Measurements from ENCODE around the gene XRRA1.
"Not testable (repeated sequence)": the region's sequence is repeated elsewhere in the genome, so short reads cannot be mapped to it uniquely, and the experiment has no call there.

The XRRA1 gene, protein sequence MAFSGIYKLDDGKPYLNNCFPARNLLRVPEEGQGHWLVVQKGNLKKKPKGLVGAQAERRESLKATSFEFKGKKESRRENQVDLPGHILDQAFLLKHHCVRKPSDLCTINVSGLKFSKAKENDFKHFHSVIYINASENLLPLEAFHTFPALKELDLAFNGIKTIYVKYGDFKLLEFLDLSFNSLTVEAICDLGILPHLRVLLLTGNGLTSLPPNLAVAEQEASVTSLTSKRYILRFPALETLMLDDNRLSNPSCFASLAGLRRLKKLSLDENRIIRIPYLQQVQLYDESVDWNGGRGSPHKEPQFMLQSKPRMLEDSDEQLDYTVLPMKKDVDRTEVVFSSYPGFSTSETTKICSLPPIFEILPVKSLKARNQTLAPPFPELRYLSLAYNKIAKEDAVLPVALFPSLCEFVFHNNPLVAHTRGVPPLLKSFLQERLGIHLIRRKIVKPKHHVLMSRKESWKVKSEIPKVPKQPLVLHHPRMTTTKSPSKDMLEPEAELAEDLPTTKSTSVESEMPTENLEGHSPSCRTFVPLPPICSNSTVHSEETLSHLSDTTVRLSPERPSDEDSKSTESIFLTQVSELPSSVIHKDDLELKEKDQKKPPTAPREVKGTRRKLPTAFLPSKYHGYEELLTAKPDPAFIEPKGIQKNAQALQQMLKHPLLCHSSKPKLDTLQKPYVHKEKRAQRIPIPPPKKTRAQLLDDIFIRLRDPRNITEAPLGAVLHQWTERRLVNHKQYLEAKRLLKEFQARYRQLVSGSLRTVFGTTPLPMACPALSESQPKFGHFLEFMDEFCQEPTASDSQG
- total RNA-seq: 3.3 to 16.8 (median 9.7) reads per million in 18 experiments

DNA sequence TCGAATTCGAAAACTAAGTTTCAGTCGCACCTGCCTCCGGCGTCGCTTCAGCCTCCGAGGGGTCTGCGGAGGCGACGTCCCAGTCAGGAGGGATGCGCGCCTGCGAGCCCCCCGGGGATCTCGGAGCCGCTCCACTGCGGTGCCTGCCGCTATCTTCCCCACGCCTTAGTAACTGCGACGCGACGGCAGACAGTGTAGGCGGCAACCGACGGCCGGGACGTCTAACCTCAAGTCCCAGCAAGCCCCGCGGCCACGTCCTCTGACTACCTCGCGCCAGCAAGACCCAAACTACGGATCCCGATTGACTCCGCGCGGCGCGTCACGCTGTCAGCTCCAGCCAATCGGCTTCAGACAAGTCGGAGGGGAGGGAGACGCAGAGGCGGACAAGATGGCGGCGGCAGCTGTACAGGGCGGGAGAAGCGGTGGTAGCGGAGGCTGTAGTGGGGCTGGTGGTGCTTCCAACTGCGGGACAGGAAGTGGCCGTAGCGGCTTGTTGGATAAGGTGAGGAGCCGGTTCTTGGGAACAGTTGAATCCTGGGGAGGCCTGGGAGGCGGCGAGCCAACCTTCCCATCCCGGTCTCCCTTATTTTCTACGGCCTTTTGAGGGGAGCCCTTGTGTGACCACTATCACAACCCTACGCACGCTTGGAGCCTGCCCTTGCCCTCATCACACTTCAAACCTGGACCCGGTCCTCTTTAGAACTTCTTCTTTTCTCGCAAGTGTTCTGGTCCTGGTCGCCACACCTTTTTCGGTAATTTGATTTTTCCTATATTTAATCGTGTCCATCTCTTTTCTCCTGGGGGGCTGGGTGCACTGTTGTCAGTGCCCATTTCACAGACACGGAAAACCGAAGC, at the start of gene XRRA1, which contains the start of gene SPCS2:
TSS of gene XRRA1 (minus strand) at position 194 of the 855 bp plus-strand sequence. CDS start 8,213 bp downstream, outside the sequence.
TSS of gene SPCS2 (plus strand) at position 369 of the 855 bp plus-strand sequence. CDS start at position 389, 20 bp downstream.
- DNase-seq: peak; percentile 99 to 100

DNA sequence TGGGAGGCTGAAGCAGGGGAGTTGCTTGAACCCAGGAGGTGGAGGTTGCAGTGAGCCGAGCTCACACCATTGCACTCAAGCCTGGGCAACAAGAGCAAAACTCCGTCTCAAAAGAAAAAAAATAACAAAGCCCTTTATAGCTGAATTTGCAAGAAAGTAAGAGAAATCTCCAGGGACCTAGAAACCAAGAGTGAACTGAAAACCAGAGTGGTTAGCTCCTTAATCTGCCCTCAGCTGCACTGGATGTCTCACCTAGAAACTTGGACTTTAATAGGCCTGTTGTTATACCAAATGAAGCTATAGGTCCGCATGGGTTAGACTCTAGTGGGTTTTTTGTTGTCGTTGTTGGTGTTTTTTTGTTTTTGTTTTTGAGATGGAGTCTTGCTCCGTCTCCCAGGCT, 44.0 kb upstream of the XRRA1 start:
- DNase-seq: no peak

DNA sequence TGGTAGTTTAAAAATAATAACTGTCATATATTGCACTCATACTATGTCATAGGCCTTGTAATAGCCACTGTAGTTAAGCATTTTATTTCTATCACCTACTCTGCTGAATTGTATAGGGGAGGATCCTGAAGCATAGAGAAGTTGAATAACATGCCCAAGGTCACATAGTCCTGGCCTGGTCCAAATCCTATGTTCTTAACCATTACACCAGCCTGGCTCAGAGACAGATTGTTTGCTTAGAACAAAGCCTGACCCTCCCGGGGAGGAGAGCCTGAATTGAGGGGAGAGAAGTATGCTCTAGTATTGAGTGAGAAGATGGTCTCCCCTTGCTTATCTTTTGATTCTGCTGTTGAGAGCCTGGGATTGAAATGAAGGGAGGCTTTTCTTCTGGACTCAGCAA, 42.0 kb upstream of the XRRA1 start:
- peak in 1 of 2 donors; percentile 15 for DNase-seq

DNA sequence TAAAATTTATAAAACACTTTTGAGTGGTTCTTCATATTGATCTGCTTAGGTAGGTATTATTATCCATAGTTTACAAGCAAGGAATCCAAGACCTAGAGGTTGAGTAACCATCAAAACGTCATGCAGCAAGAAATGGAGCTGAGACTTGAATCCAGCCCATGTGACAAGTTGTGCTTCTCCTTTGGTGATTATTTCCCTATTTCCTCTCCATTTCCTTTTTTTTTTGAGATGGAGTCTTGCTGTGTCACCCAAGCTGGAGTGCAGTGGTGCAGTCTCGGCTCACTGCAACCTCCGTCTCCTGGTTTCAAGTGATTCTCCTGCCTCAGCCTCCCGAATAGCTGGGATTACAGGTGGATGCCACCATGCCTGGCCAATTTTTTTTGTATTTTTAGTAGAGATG, 41.3 kb upstream of the XRRA1 start:
- DNase-seq: peak; percentile 85 to 87

DNA sequence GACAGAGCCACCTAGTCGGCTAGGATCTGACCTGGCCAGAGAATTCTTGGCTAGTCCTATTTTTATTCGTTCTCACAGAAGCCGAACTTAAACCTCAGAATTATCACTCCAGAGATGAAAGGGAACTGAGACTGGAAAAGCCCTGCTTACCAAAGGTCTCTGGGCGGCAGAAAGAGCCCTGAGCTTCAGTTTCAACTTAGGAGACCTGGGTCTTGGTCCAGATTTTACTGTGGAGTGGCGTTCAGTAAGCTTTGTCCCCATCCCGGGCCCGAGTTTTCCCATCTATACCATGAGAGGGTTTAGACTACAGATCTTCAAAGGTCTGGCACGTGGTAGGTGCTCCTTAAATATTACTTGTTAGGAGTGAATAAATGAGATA, 40.4 kb upstream of the XRRA1 start:
- DNase-seq: peak in 1 of 2 donors; percentile 7

DNA sequence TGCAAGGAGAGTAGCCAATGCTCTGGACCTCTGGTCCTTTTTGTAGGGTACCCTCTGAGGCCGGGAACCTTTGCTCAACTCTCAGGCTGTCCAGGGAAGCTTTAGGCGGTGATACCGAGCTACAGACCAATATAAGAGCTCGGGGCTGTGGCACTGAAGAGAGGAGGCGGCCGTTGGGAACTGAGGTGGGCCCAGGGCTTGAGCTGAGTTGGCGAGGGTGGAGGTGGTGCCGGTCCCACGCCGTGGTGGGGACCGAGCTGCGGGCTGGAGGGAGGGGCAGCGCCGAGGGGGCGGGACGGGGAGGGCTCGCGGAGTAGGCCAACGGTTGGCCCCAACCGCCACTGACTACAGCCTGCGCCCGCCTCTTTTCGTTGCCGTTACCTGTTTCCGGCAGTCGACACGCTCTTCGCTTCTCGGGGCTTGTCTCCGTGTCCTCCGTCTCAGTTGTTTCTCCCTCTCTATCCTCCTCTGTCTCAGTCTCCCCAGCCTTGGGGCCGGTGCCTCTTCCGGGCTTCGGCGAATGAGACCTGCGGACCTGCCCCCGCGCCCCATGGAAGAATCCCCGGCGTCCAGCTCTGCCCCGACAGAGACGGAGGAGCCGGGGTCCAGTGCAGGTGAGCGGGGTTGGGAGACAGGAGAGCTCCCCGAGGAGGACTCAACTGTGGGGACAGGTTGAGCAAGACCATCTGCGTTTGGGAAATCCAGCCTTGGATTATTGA, 39.8 kb upstream of the XRRA1 start, which contains the start of gene NEU3:
TSS of gene NEU3 (plus strand) at position 393 of the 719 bp plus-strand sequence. CDS start at position 521, 128 bp downstream.
- DNase-seq: peak; percentile 72 to 77

DNA sequence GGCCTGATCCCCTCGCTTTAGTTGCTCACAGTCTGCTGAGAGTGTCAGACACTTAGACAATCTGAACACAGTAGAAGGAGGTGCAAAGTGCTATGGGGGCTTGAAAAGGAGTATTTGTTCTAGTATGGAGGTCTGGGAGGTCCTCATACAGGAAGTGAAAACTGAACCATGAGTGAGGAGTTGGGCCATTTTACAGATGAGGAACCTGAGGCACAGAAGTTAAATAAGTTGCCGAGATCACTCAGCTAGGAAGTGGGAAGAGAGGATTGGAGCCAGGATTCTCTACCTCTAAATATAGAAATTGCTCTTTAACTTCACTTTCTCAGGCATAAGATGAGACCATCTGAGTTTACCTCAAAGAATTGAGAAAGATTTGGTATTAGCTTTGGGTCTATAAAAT, 35.8 kb upstream of the XRRA1 start:
- DNase-seq: no peak

DNA sequence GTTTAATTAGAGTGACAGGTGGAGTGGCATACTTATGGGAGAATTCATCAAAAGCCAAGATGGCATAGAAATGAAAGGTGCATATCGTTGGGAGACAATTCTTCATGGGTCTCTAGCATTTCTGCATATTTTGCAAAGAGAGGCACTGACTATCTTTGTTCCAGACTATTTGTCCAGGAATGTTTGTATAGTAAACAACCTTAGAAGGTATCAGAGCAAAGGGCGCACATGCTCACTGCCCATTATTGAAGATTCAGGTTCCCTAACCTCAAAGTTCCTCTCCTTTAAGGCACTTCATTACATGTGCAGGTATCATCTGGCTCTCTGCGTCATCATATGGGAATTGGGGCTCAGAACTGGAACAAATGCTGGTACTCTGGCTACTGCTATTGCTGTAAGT, 35.2 kb upstream of the XRRA1 start:
- no peak for DNase-seq

DNA sequence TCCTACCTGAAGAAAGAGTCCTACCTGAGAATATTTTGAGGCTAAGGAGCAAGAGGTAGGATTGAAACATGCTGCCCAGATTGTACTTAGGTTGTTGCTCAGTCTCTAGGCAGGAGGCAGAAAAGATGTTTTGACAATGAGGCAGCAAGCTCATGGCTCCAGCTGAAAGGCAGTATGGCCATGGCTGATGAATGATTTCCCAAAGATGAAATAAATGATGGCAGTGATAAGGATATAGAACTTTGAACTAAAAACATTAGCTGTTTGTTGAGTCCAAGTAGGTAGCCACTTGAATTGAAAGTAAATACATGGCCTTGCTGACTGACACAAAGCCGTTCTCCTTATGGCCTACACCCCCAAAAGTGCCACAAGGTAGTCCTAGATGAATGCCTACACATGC, 33.0 kb upstream of the XRRA1 start:
- DNase-seq: no peak

DNA sequence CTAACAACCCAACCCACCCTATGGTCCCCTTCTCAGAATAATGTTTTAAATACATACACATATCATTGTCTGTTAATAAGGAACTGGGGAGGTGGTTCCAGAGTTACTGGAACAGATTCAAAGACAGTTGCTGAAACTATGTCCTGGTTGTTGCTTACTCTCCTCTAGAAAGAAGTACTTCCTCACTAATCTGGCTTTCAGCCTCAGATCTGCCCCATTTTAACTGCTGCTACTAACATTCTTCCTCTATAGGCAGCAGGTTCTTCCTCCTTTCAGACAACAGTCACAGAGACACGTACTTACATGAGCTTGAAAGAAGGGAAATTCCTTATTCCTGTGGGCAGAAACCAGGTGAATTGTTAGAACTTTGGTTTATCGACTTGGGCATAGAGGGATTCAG, 31.7 kb upstream of the XRRA1 start:
- DNase-seq: peak; percentile 29 to 69

DNA sequence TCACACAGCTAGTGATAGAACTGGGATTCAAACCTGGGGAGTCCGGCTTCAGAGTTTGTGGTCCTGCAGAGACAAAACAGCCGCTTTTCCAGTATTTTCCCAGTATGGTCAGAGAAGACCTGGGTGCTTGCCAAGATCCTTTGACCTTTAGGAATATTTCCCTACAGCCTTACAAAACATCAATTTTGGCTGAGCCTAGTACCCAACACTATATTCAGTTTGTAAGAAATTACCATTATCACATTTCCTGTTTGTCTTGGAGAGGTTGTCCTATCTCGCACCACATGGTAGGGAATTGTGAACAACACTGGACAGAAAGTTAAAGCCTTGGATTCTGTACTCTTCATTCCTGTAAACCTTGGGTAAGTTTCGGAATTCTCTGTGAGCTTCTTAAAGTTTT, 29.1 kb upstream of the XRRA1 start:
- no peak for DNase-seq

DNA sequence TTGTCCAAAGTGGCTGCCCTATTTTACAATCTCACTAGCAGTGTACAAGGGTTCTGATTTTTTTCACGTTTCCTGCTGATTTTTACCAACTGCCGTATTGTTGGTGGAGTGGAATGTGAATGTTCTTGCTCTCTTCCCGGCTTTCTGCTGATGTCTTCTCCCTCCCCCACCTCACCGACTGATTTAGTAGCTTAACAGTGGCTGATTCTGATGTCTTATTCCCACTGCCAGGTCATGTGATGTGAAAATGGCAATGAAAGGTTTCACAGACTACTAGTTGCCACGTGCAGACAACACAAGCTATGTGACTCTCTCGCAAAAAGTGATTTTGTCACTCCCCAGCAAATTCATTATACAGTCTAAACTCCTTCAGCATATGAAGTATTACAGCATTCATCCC, 22.5 kb upstream of the XRRA1 start:
- DNase-seq: no peak

DNA sequence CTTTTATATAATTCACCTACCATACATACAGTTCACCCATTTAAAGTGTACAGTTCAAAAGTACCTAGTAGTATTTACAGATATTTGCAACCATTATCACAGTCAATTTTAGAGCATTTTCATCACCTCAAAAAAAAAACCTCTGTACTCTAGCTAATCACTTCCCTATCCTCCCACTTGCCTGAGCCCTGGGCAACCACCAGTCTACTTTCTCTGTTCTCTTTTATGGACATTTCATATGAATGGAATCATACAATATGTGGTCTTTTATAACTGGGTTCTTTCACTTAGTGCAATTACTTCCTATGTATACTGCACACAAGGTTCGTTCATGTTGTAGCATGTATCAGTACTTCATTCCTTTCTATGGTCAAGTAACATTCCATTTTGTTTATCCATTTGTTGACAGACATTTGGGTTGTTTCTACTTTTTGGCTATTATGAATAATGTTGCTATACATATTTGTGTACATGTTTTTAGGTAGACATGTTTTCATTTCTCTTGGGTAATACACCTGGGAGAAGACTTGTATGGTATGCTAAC, 22.0 kb upstream of the XRRA1 start:
- DNase-seq: peak; percentile 18 to 56

DNA sequence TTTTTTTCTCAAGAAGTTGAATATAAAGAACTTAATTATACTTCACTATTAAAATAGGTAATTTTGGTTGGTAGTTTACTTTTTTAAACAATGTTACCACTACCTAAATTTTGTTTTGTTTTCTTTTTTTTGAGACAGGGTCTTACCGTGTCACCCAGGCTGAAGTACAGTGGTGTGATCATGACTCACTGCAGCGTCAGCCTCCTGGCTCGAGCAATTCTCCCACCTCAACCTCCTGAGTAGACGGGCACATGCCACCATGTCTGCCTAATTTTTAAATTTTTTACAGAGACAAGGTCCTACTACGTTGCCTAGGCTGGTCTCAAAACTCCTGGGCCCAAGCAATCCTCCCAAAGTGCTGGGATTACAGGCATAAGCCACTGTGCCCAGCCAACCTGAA, 17.8 kb upstream of the XRRA1 start:
- no peak for DNase-seq

DNA sequence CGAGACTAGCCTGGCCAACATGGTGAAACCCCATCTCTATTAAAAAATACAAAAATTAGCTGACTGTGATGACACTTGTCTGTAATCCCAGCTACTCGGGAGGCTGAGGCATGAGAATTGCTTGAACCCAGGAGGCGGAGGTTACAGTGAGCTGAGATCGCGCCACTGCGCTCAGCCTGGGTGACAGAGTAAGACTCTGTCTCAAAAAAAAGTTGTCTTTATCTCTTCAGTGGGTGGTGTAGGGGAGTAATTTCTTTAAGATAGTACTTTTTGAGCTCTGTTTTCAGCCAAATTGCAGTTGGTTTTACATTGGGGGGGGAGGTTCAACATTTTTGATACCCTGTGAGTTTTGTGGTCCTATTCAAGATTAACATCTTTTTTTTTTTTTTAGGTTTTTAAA, 11.2 kb upstream of the XRRA1 start:
- not testable (repeated sequence) for DNase-seq

DNA sequence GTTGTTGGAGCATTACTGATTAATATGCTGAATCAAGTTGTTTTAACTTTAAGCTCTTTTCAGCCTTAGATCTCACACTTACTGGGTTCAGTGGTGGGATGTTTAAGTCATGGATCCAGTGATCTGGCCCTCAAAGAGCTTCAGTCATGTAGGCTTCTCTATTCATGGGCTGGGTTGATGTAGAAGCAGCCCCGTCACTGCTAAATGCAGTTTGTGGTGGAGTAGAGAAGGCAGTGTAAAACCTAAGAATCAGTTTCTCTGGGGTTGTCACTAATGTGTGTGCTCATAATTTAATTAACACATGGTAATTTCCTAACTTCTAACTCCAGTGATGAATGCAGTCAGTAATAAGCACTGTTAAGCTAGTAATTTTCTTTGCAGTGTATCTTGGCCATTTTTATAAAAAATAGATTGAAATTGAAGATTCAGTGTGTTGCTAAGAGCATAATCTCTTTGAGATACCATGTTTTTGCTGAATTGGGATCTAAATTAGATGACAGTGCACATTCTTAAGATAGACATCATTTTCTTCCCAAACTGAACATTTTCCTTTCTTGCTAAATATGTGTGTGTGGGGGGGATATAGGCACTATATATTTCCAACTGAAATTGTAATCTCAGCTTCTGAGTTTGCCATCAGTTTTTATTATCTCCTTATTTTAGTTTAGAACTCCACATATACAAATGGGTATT, 9.2 kb upstream of the XRRA1 start:
- DNase-seq: no peak

DNA sequence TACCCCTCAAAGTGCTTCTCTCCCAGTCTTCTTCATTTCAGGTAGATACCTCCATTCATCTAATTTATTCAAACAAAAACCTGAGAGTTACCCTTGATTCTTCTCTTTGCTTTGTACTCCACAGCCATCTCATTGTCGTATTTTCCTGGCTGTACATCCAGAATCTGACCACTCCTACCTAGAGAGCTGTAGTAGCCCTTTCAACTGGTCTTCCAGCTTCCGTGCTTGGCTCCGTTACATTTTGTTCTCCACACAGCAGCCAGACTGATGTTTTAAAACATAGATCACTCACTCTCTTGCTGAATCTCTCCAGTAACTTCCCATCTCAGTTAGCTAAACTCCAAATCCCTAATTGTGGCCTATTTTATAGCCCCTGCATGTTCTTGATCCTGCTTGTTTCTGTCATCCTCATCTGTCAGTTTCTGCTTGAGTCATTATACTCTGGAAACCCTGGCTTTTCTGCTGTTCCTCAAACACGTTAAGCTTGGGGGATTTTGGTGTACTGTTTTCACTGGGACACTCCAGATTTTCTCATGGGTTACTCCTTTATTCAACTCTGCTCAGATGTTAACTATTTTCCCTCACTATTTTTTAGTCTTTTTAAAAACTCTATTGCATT, 7.6 kb upstream of the XRRA1 start:
- no peak for DNase-seq

DNA sequence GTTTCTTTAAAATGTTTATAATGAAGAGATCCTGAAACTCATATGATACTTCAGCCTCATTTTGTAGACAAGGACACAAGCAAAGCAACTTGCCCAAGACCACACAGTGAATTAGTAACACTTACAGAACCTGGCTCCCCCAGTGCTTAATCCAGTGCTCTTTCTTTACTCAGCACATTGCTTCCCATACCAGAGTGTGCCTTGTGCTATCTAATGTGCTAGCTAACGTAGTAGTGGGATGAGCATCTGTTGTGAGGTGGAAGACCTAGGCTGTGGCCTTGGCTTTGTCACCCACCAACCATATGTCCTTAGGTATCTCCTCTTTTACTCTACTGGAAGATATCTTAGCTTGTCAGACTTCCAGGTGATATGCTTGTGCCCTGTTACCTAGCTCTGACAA, 5.3 kb upstream of the XRRA1 start:
- DNase-seq: no peak

DNA sequence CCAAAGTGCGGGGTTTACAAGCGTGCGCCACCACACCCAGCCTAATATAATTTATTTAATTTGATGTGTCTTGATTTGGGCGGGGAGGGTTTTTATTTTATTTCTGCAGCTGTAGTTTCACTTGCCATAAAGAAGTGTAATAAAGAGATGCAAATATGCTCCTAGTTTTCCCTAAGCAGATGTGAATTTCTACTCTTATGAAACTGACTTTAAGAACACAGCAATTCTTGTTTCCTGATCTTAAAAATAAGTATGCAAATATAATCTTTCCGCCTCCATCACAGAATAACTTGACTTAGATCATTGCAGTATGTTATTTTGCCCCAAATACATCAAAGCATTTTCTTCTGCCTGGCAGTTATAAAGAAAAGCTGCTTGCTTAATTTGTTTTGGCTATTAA, 4.6 kb upstream of the XRRA1 start:
- DNase-seq: no peak

DNA sequence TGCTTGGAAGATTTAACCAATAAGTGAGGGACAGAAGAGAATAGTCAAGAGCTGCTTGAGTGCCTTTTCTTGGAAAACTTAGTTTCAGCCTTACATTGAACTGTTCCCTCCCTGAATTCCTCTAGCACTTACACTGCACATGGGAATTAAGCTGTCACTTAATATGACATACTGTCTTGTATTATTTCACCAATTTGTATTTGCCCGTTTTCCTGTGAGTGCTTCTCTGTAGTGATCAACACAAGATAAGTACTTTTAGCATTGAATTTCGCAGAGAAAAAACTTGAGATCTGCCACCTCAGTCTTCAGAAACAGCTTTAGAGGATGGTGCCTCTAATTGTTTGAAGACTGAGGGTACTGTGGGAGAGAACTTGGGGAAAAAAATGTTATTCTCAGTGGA, 3.9 kb upstream of the XRRA1 start:
- no peak for DNase-seq

DNA sequence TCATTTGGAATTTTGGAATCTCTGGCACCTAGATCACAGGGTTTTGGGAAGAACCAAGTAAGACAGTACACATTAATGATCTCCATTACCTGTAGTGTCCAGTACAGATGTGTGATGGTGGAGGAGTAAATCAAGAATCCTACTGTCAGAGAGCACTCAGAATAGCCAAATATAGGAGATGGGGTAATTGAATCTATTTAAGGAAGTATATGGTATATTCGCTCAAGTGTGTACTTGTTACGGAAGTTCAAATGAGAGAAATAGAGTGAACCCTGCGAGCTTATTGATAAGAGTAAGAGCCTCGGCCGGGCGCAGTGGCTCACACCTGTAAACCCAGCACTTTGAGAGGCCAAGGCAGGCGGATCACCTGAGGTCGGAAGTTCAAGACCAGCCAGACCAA, 2.3 kb upstream of the XRRA1 start:
- no peak for DNase-seq

Data from inflammatory macrophage (primary cell).